DOHH2 (cell line): ENCODE results near the gene GDAP1L1.

Experiments used
- H3F3A ChIP-seq: fragments of 200-600 bp; sonication (generic), shearing (Covaris generic); 2 replicates; pipeline ENCODE4 v1.6.0; 2016; ENCODE audit warnings: antibody characterized with exemption, mild to moderate bottlenecking; ENCODE audit not compliant: control insufficient read depth, insufficient read depth
- H3K27ac ChIP-seq: fragments of 200-600 bp; sonication (generic); 2 replicates; pipeline ENCODE4 v1.5.1; 2014; ENCODE audit warnings: low read depth, mild to moderate bottlenecking, low read length, moderate library complexity
- H3K27me3 ChIP-seq: fragments of 200-600 bp; sonication (generic); 2 replicates; pipeline ENCODE4 v1.6.1; 2014; ENCODE audit warnings: mild to moderate bottlenecking, low read length, mixed read lengths; ENCODE audit not compliant: control insufficient read depth
- H3K36me3 ChIP-seq: fragments of 200-600 bp; sonication (generic); 2 replicates; pipeline ENCODE4 v1.6.1; 2014; ENCODE audit warnings: mild to moderate bottlenecking, low read length, moderate library complexity, mixed read lengths; ENCODE audit not compliant: control insufficient read depth
- H3K4me1 ChIP-seq: fragments of 200-600 bp; sonication (generic); 2 replicates; pipeline ENCODE4 v1.6.1; 2014; ENCODE audit warnings: mild to moderate bottlenecking, low read length, mixed read lengths; ENCODE audit not compliant: control insufficient read depth
- H3K4me2 ChIP-seq: fragments of 200-600 bp; sonication (generic); 2 replicates; pipeline ENCODE4 v1.6.0; 2014; ENCODE audit warnings: mild to moderate bottlenecking, low read length, moderate library complexity
- H3K4me3 ChIP-seq: fragments of 200-600 bp; sonication (generic); 2 replicates; pipeline ENCODE4 v1.5.1; 2014; ENCODE audit warnings: mild to moderate bottlenecking, low read length, mixed read lengths
- H3K79me2 ChIP-seq: fragments of 200-600 bp; sonication (generic); 2 replicates; pipeline ENCODE4 v1.6.1; 2014; ENCODE audit warnings: mild to moderate bottlenecking, low read length, mixed read lengths; ENCODE audit not compliant: control insufficient read depth
- H3K9me2 ChIP-seq: fragments of 200-600 bp; sonication (generic); replicated peaks from 2 replicates; pipeline ENCODE4 v1.6.1; 2014; ENCODE audit warnings: mild to moderate bottlenecking, low read length, mixed read lengths; ENCODE audit not compliant: control insufficient read depth
- H3K9me3 ChIP-seq: fragments of 200-600 bp; sonication (generic); 2 replicates; pipeline ENCODE4 v1.6.1; 2014; ENCODE audit warnings: antibody characterized with exemption, low read length, mixed read lengths; ENCODE audit not compliant: control insufficient read depth, insufficient read depth
- H4K20me1 ChIP-seq: fragments of 200-600 bp; sonication (generic); 2 replicates; pipeline ENCODE4 v1.6.0; 2014; ENCODE audit warnings: low read depth, mild to moderate bottlenecking, antibody characterized with exemption, low read length, moderate library complexity; ENCODE audit not compliant: control insufficient read depth, insufficient read depth
- EZH2phosphoT487 ChIP-seq: fragments of 200-600 bp; sonication (generic); IDR thresholded peaks from 2 replicates; pipeline ENCODE4 v1.6.1; 2017; ENCODE audit warnings: borderline replicate concordance, mild to moderate bottlenecking, antibody characterized with exemption, low read length, moderate library complexity, mixed read lengths
- TF ChIP-seq, protein P1 (sequence below): fragments of 200-600 bp; sonication (generic); IDR thresholded peaks from one replicate; pipeline ENCODE4 v1.5.1; 2014; ENCODE audit warnings: antibody characterized with exemption, mild to moderate bottlenecking, low read depth, low read length; ENCODE audit not compliant: poor library complexity, severe bottlenecking

Gene GDAP1L1

DNA sequence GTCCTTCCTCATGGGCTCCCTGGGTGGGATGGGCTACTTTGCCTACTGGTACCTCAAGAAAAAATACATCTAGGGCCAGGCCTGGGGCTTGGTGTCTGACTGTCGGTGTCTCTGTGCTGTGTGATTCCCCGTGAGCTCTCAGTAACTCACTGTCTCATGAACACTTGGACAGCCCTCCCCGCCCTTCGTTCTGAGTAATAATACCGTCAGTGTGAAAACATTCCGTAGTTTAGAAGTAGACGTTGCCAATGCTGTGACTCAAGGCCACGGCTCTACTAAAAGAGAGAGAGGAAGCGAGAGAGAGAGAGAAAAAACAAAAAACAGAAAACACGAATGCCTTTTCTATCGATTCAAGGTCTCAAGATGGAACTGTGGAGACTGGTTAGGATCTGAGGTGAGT is 32.1 kb downstream of the GDAP1L1 start:
- H4K20me1 ChIP-seq, result no peaks in the 10 kb centered on the region
- H3K4me1 ChIP-seq, result no peaks in the 10 kb centered on the region
- H3K9me3 ChIP-seq, result no peaks in the 10 kb centered on the region
- no peak for TF ChIP-seq EZH2phosphoT487
- TF ChIP-seq, protein P1, sequence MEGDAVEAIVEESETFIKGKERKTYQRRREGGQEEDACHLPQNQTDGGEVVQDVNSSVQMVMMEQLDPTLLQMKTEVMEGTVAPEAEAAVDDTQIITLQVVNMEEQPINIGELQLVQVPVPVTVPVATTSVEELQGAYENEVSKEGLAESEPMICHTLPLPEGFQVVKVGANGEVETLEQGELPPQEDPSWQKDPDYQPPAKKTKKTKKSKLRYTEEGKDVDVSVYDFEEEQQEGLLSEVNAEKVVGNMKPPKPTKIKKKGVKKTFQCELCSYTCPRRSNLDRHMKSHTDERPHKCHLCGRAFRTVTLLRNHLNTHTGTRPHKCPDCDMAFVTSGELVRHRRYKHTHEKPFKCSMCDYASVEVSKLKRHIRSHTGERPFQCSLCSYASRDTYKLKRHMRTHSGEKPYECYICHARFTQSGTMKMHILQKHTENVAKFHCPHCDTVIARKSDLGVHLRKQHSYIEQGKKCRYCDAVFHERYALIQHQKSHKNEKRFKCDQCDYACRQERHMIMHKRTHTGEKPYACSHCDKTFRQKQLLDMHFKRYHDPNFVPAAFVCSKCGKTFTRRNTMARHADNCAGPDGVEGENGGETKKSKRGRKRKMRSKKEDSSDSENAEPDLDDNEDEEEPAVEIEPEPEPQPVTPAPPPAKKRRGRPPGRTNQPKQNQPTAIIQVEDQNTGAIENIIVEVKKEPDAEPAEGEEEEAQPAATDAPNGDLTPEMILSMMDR, result no peak
- H3K27me3 ChIP-seq, result peaks cover 5% of the 10 kb centered on the region; the same call in 1 of the 2 replicates
- H3K27ac ChIP-seq, result no peak overlapping the region
- H3K79me2 ChIP-seq, result no peaks in the 10 kb centered on the region
- H3F3A ChIP-seq, result no peaks in the 10 kb centered on the region
- H3K4me3 ChIP-seq, result no peak overlapping the region
- H3K4me2 ChIP-seq, result no peak overlapping the region
- H3K36me3 ChIP-seq, result no peaks in the 10 kb centered on the region
- no peaks in the 10 kb centered on the region for H3K9me2 ChIP-seq

DNA sequence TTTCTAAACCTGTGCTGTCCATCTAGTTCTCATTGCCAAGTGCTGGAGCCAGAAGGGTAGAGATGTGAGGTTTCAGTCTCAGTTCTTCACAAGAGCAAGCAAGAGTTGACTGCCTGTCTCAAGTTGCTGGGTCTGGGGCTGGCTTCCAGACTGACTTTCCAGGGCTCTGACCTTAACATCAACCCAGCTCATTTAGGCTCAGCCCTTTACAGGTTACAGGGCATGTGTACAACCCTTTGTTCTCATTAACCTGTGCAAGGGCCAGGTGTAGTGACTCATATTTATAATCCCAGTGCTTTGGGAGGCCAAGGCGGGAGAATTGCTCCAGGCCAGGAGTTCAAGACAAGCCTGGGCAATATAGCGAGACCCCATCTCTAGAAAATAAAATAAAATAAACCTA is 33.3 kb downstream of the GDAP1L1 start:
- Histone ChIP-seq H3K27ac (no peak overlapping the region), H3K4me2 (no peak overlapping the region), H3F3A (no peaks in the 10 kb centered on the region), H3K79me2 (no peaks in the 10 kb centered on the region), H3K9me2 (no peaks in the 10 kb centered on the region), H3K27me3 (peaks cover 5% of the 10 kb centered on the region; the same call in 1 of the 2 replicates), H3K4me3 (no peak overlapping the region), H3K9me3 (no peaks in the 10 kb centered on the region), H4K20me1 (no peaks in the 10 kb centered on the region), H3K36me3 (no peaks in the 10 kb centered on the region), H3K4me1 (no peaks in the 10 kb centered on the region)
- TF ChIP-seq EZH2phosphoT487, result no peak
- TF ChIP-seq, protein P1, result no peak

DNA sequence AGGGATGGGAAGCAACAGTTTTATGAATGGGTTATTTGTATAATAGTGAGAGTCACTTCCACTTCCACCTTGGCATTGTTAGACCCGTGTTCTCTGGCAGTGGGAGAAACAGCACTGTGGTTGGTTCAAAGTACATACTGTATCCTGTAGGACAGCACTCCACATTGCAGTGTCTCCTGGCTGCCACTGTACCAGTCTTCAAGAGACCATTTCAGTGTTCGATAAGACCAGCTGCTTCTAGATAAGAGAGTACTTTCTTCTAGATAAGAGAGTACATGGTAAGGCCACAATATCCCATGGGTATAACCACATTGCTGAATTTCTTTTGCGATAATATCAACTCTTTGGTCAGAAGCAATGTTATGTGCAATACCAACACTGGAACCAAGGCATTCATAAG is 35.1 kb downstream of the GDAP1L1 start:
- Histone ChIP-seq H3K27ac (no peak overlapping the region), H3F3A (no peaks in the 10 kb centered on the region), H3K9me2 (no peaks in the 10 kb centered on the region), H3K79me2 (no peaks in the 10 kb centered on the region), H4K20me1 (no peaks in the 10 kb centered on the region), H3K4me1 (no peaks in the 10 kb centered on the region), H3K4me3 (no peak overlapping the region), H3K27me3 (peaks cover 5% of the 10 kb centered on the region; the same call in 1 of the 2 replicates), H3K4me2 (no peak overlapping the region), H3K36me3 (no peaks in the 10 kb centered on the region), H3K9me3 (no peaks in the 10 kb centered on the region)
- TF ChIP-seq, protein P1, result no peak
- no peak for TF ChIP-seq EZH2phosphoT487

DNA sequence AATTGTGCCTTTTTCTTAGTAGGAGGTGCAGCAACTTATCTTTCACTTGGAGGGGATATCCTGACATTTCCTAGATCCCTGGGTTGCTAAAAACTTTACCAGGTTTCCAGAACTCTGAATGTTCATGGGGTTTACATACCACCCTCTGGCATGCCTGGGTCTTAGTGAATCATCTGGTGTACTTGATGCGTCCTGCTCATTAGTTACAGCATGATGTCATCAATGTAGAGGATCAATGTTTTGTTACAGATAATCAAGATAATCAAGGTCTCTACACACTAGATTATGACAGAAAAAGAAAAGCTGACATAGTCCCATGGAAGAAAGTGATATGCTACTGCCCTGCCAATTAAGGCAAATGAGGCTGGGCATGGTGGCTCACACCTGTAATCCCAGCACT is 36.9 kb downstream of the GDAP1L1 start:
- Histone ChIP-seq H3K9me2 (no peaks in the 10 kb centered on the region), H3F3A (no peaks in the 10 kb centered on the region), H3K4me1 (no peaks in the 10 kb centered on the region), H3K4me2 (no peak overlapping the region), H3K27ac (no peak overlapping the region), H4K20me1 (no peaks in the 10 kb centered on the region), H3K36me3 (no peaks in the 10 kb centered on the region), H3K79me2 (no peaks in the 10 kb centered on the region), H3K27me3 (no peaks in the 10 kb centered on the region), H3K9me3 (0 out of 2 replicates have a peak, but pooled peaks cover 4% of the 10 kb centered on the region), H3K4me3 (no peak overlapping the region)
- TF ChIP-seq, protein P1, result no peak
- no peak for TF ChIP-seq EZH2phosphoT487
